Esophagus (tissue), 2 donors: ENCODE results near the gene PES1. TPM values are rescaled to one million over a fixed set of nuclear protein-coding genes. Genes with fewer than 3 reads are reported as not detected.
A peak's percentile ranks its signal among the peaks of the same experiment; 100 is the strongest.
"Not testable (repeated sequence)": the region's sequence is repeated elsewhere in the genome, so short reads cannot be mapped to it uniquely, and the experiment has no call there.

Experiments used
- H3K27ac ChIP-seq, 2 donors: one replicate each; pipeline ENCODE4 v1.5.1; 2013; ENCODE audit warnings: low read depth in 2 of 2, mild to moderate bottlenecking in 2 of 2, inconsistent platforms in 1 of 2, low read length in 1 of 2, moderate library complexity in 1 of 2
- H3K27me3 ChIP-seq, 2 donors: one replicate each; pipeline ENCODE4 v1.6.1; 2013; ENCODE audit warnings: low read length in 2 of 2, control low read depth in 1 of 2, mild to moderate bottlenecking in 1 of 2; ENCODE audit not compliant: insufficient read depth in 2 of 2, control insufficient read depth in 1 of 2
- H3K36me3 ChIP-seq, 2 donors: one replicate each; pipeline ENCODE4 v1.6.1; 2013; ENCODE audit warnings: low read length in 1 of 2; ENCODE audit not compliant: control insufficient read depth in 2 of 2, insufficient read depth in 2 of 2
- H3K4me1 ChIP-seq, 2 donors: one replicate each; pipeline ENCODE4 v1.6.1; 2013; ENCODE audit warnings: low read length in 1 of 2; ENCODE audit not compliant: control insufficient read depth in 2 of 2, insufficient read depth in 2 of 2
- H3K4me3 ChIP-seq, 2 donors: one replicate each; pipeline ENCODE4 v1.5.1; 2013; ENCODE audit warnings: low read length in 2 of 2, mild to moderate bottlenecking in 2 of 2, low read depth in 1 of 2, moderate library complexity in 1 of 2
- H3K9me3 ChIP-seq, 2 donors: one replicate each; pipeline ENCODE4 v1.6.1; 2013; ENCODE audit warnings: mild to moderate bottlenecking in 2 of 2, low read depth in 1 of 2, low read length in 1 of 2, moderate library complexity in 1 of 2; ENCODE audit not compliant: control insufficient read depth in 2 of 2, insufficient read depth in 1 of 2
- WGBS, 2 donors: extraction: QIAGEN DNeasy Blood & Tissue Kit; methylation state at CpG; one replicate each; pipeline ENCODE4 v1.1.7; 2013; 5-methylcytosine and 5-hydroxymethylcytosine counted together
- polyA plus RNA-seq, 2 donors: library from polyadenylated mRNA; stranded (reverse); fragments of 200-250 nt; gene quantifications; one replicate each; pipeline ENCODE4 v1.2.3, GENCODE V29; 2013
- donor health status: healthy with polysubstance abuse.
- donor health status: Bipolar disorder and iron deficiency.

The PES1 gene
- polyA plus RNA-seq: 10 to 100 TPM; 31.3 to 46.6 TPM

- Histone ChIP-seq H3K9me3 (no peaks in the 10 kb centered on the region), H3K36me3 (peaks cover 14 to 18% of the 10 kb centered on the region in 2 donors), H3K27ac (peak within 1 kb of the TSS; percentile 53 to 59), H3K27me3 (no peaks in the 10 kb centered on the region), H3K4me1 (peaks cover 0 to 3% of the 10 kb centered on the region in 2 donors), H3K4me3 (peak within 1 kb of the TSS; percentile 62 to 94)
- 1% methylated on average over 49 of the region's 49 CpGs for WGBS, 2 donors
Observed at GRCh38 chr22:30591588-30592359, at the start of gene PES1. Gene PES1, minus strand, starts transcription at chr22:30591910. Its CDS starts 77 bp downstream, at chr22:30591833.

- no peaks in the 10 kb centered on the region for H3K27me3 ChIP-seq
- H3K4me3 ChIP-seq: no peak overlapping the region
- H3K36me3 ChIP-seq: no peaks in the 10 kb centered on the region
- H3K27ac ChIP-seq: no peak overlapping the region
- WGBS, 2 donors: 78 to 81% methylated on average over 4 of the region's 4 CpGs
- no peaks in the 10 kb centered on the region for H3K9me3 ChIP-seq
- H3K4me1 ChIP-seq: peaks cover 10 to 14% of the 10 kb centered on the region in 2 donors
Observed at GRCh38 chr22:30640839-30641430, 49.2 kb upstream of the PES1 start.

- H3K4me1 ChIP-seq: peaks cover 10 to 16% of the 10 kb centered on the region in 2 donors
- WGBS, 2 donors: 95 to 96% methylated on average over 4 of the region's 4 CpGs
- H3K9me3 ChIP-seq: no peaks in the 10 kb centered on the region
- H3K27ac ChIP-seq: no peak overlapping the region
- H3K36me3 ChIP-seq: no peaks in the 10 kb centered on the region
- no peaks in the 10 kb centered on the region for H3K27me3 ChIP-seq
- H3K4me3 ChIP-seq: no peak overlapping the region
Observed at GRCh38 chr22:30640361-30640760, 48.7 kb upstream of the PES1 start.

- H3K4me3 ChIP-seq: no peak overlapping the region
- WGBS, 2 donors: 52 to 77% methylated on average over 1 of the region's 1 CpG
- H3K9me3 ChIP-seq: no peaks in the 10 kb centered on the region
- H3K4me1 ChIP-seq: peaks cover 10 to 15% of the 10 kb centered on the region in 2 donors
- no peaks in the 10 kb centered on the region for H3K36me3 ChIP-seq
- no peak overlapping the region for H3K27ac ChIP-seq
- H3K27me3 ChIP-seq: no peaks in the 10 kb centered on the region
Observed at GRCh38 chr22:30637701-30638114, 46.0 kb upstream of the PES1 start.

GRCh38 chr22:30636226-30637077 lies 44.7 kb upstream of the PES1 start:
- no peaks in the 10 kb centered on the region for H3K9me3 ChIP-seq
- 31 to 36% methylated on average over 44 to 45 of the region's 45 CpGs for WGBS, 2 donors
- no peaks in the 10 kb centered on the region for H3K36me3 ChIP-seq
- H3K4me1 ChIP-seq: peaks cover 10 to 15% of the 10 kb centered on the region in 2 donors
- peak overlapping the region; percentile 69 to 86 for H3K27ac ChIP-seq
- no peaks in the 10 kb centered on the region for H3K27me3 ChIP-seq
- H3K4me3 ChIP-seq: peak overlapping the region; percentile 57 to 61

- H3K36me3 ChIP-seq: no peaks in the 10 kb centered on the region
- H3K4me1 ChIP-seq: peaks cover 7 to 11% of the 10 kb centered on the region in 2 donors
- peak within 1 kb of the TSS; percentile 57 to 61 for H3K4me3 ChIP-seq
- 1% methylated on average over 69 to 75 of the region's 75 CpGs for WGBS, 2 donors
- H3K27me3 ChIP-seq: no peaks in the 10 kb centered on the region
- peak within 1 kb of the TSS; percentile 83 to 86 for H3K27ac ChIP-seq
- no peaks in the 10 kb centered on the region for H3K9me3 ChIP-seq
Observed at GRCh38 chr22:30635273-30636225, 43.8 kb upstream of the PES1 start, which contains the start of gene SLC35E4. Gene SLC35E4, plus strand, starts transcription at chr22:30635781. Its CDS starts 670 bp downstream, at chr22:30636451.

- Histone ChIP-seq H3K9me3 (no peaks in the 10 kb centered on the region), H3K27me3 (no peaks in the 10 kb centered on the region), H3K36me3 (no peaks in the 10 kb centered on the region), H3K4me1 (peaks cover 7 to 11% of the 10 kb centered on the region in 2 donors), H3K27ac (peak overlapping the region; percentile 82 to 83), H3K4me3 (peak overlapping the region in 1 of 2 donors; percentile 3)
- 7 to 10% methylated on average over 29 of the region's 29 CpGs for WGBS, 2 donors
Observed at GRCh38 chr22:30634471-30635233, 42.9 kb upstream of the PES1 start.

GRCh38 chr22:30631469-30631868 lies 39.8 kb upstream of the PES1 start:
- 92 to 97% methylated on average over 17 to 25 of the region's 31 CpGs for WGBS, 2 donors
- not testable (repeated sequence) for H3K9me3 ChIP-seq

More at GRCh38 chr22:30631469-30631868, 39.8 kb upstream of the PES1 start:
- not testable (repeated sequence) for H3K4me1 ChIP-seq, H3K36me3 ChIP-seq, H3K4me3 ChIP-seq, H3K27ac ChIP-seq, H3K27me3 ChIP-seq
